Fibroblast of villous mesenchyme (primary cell): ENCODE results near the gene MPIG6B. TPM values are rescaled to one million over a fixed set of nuclear protein-coding genes. Genes with fewer than 3 reads are reported as not detected.

ENCODE experiments used
- DNase-seq: peaks from one replicate; pipeline ENCODE4 v3.0.0-alpha.2; 2010; ENCODE audit warnings: low read depth
- H3K4me3 ChIP-seq: 2 replicates; pipeline ENCODE4 v1.5.1; 2011; ENCODE audit warnings: low read depth, mild to moderate bottlenecking, low read length
- total RNA-seq: library from RNA; depleted of rRNA; stranded (reverse); fragments of >200 nt; gene quantifications from 2 replicates; pipeline ENCODE4 v1.2.3, GENCODE V29; 2012
- TF ChIP-seq, protein P1 (sequence below): IDR thresholded peaks from 2 replicates; pipeline ENCODE4 v1.5.1; 2012; ENCODE audit warnings: low read depth, mild to moderate bottlenecking, low read length; ENCODE audit not compliant: insufficient read depth

MPIG6B gene, protein sequence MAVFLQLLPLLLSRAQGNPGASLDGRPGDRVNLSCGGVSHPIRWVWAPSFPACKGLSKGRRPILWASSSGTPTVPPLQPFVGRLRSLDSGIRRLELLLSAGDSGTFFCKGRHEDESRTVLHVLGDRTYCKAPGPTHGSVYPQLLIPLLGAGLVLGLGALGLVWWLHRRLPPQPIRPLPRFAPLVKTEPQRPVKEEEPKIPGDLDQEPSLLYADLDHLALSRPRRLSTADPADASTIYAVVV
- total RNA-seq = not detected in 2 replicates

GRCh38 chr6:31723245-31723979, at the start of gene MPIG6B:
TSS of gene MPIG6B (plus strand) at chr6:31723373. CDS start at chr6:31723384, 11 bp downstream.
- H3K4me3 ChIP-seq = no peak within 1 kb of the TSS
- DNase-seq = no peak
- TF ChIP-seq, protein P1, sequence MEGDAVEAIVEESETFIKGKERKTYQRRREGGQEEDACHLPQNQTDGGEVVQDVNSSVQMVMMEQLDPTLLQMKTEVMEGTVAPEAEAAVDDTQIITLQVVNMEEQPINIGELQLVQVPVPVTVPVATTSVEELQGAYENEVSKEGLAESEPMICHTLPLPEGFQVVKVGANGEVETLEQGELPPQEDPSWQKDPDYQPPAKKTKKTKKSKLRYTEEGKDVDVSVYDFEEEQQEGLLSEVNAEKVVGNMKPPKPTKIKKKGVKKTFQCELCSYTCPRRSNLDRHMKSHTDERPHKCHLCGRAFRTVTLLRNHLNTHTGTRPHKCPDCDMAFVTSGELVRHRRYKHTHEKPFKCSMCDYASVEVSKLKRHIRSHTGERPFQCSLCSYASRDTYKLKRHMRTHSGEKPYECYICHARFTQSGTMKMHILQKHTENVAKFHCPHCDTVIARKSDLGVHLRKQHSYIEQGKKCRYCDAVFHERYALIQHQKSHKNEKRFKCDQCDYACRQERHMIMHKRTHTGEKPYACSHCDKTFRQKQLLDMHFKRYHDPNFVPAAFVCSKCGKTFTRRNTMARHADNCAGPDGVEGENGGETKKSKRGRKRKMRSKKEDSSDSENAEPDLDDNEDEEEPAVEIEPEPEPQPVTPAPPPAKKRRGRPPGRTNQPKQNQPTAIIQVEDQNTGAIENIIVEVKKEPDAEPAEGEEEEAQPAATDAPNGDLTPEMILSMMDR = no peak

DNA sequence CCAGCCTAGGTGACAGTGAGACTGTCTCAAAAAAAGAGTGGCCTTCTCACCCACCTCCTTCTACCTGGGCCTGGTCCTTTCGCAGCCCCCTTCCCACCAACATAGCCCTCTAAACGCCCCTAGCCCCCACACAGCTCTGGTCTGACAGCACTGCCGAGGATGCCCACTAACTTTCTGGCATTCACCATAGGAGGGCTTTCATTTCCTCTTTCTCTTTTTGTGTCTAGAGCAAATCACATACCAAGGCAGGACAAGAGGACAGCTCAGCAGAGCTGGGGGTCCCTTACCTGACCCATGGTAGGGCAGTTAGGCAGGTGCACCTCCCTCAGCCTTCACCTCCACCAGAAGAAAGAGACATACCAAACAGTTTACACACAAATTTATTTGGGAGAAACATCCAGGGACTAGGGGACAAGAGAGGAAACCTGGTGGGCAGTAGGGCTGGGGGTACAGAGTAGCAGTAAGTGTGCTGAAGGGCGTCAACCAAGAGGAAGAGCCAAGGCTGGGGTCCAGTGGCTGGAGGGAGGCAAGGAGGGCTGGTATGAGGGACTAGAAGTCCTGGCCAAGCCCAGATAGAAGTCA, 46.8 kb upstream of the MPIG6B start:
- TF ChIP-seq, protein P1 = no peak
- no peak overlapping the region for H3K4me3 ChIP-seq
- DNase-seq = no peak

GRCh38 chr6:31676904-31677303, 46.3 kb upstream of the MPIG6B start:
- TF ChIP-seq, protein P1 = no peak
- no peak overlapping the region for H3K4me3 ChIP-seq
- DNase-seq = no peak

- TF ChIP-seq, protein P1 = no peak
- H3K4me3 ChIP-seq = no peak overlapping the region
- DNase-seq = no peak
Measured at GRCh38 chr6:31677955-31678354, 45.2 kb upstream of the MPIG6B start.

- TF ChIP-seq, protein P1 = peak; percentile 60
- peak; percentile 92 for DNase-seq
- peak within 1 kb of the TSS; percentile 62 for H3K4me3 ChIP-seq
Measured at GRCh38 chr6:31680226-31681134, 42.7 kb upstream of the MPIG6B start, which contains the start of gene LY6G5C. TSS of gene LY6G5C (minus strand) at chr6:31681067. CDS start at chr6:31680373, 694 bp downstream.

DNA sequence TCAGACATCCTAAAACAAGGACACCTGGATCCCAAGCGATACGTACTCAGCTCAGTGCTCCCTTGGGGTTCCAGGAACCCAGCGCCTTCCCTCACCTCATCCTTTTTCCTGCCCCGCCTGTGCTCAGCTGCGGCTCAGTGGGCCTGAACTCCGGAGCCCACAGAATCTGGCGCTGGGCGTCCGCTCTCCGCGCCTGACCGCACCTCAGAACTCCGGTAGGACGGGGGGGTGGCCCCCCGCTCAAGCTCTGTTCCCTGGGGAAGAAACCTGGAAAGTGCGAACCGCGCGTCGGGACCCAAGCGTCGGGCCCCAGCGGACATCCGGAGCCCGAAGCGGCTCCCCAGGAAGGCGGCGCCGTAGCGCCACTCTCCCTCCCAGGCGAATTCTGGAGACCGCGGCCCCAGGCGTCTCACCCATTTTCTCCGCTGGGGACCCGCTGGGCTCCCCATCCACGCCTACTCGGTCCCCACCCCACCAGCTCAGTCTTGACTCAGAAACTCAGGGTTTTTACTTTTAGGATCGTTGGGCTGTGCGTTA, 42.0 kb upstream of the MPIG6B start:
- peak; percentile 45 for DNase-seq
- peak overlapping the region; percentile 62 for H3K4me3 ChIP-seq
- TF ChIP-seq, protein P1 = no peak
